ENCODE results near the gene NADSYN1.
"Not testable (repeated sequence)": the region's sequence is repeated elsewhere in the genome, so short reads cannot be mapped to it uniquely, and the experiment has no call there.

Gene NADSYN1

GRCh38 chr11:71518506-71519471, 65.8 kb downstream of the NADSYN1 start:
- H3K4me3 ChIP-seq (ENCODE audit: low read depth in 1 of 2, low read length in 2 of 2): no peak overlapping the region
- no peaks in the 10 kb centered on the region for H3K9me3 ChIP-seq (ENCODE audit: control insufficient read depth in 1 of 2, low read length in 2 of 2)
- no peak overlapping the region for H3K9ac ChIP-seq (ENCODE audit: low read depth in 1 of 2, low read length in 2 of 2)
- no peak overlapping the region for H3K27ac ChIP-seq (ENCODE audit: low read depth, low read length)
- no peaks in the 10 kb centered on the region for H3K27me3 ChIP-seq (ENCODE audit: control insufficient read depth in 1 of 2, insufficient read depth in 2 of 2, low read length in 2 of 2)
- H3K4me1 ChIP-seq (ENCODE audit: control insufficient read depth in 1 of 2, insufficient read depth in 2 of 2, low read length in 2 of 2): no peaks in the 10 kb centered on the region
- no peaks in the 10 kb centered on the region for H3K36me3 ChIP-seq (ENCODE audit: control insufficient read depth in 1 of 2, insufficient read depth in 2 of 2, low read length in 2 of 2)

GRCh38 chr11:71519546-71519945, 66.5 kb downstream of the NADSYN1 start:
- Histone ChIP-seq H3K27ac (ENCODE audit: low read depth, low read length) (no peak overlapping the region), H3K4me1 (ENCODE audit: control insufficient read depth in 1 of 2, insufficient read depth in 2 of 2, low read length in 2 of 2) (no peaks in the 10 kb centered on the region), H3K9me3 (ENCODE audit: control insufficient read depth in 1 of 2, low read length in 2 of 2) (no peaks in the 10 kb centered on the region), H3K9ac (ENCODE audit: low read depth in 1 of 2, low read length in 2 of 2) (no peak overlapping the region), H3K27me3 (ENCODE audit: control insufficient read depth in 1 of 2, insufficient read depth in 2 of 2, low read length in 2 of 2) (no peaks in the 10 kb centered on the region), H3K36me3 (ENCODE audit: control insufficient read depth in 1 of 2, insufficient read depth in 2 of 2, low read length in 2 of 2) (no peaks in the 10 kb centered on the region), H3K4me3 (ENCODE audit: low read depth in 1 of 2, low read length in 2 of 2) (no peak overlapping the region)

- no peaks in the 10 kb centered on the region for H3K9me3 ChIP-seq (ENCODE audit: control insufficient read depth in 1 of 2, low read length in 2 of 2)
- H3K4me1 ChIP-seq (ENCODE audit: control insufficient read depth in 1 of 2, insufficient read depth in 2 of 2, low read length in 2 of 2): no peaks in the 10 kb centered on the region
- no peaks in the 10 kb centered on the region for H3K27me3 ChIP-seq (ENCODE audit: control insufficient read depth in 1 of 2, insufficient read depth in 2 of 2, low read length in 2 of 2)
- no peak overlapping the region for H3K4me3 ChIP-seq (ENCODE audit: low read depth in 1 of 2, low read length in 2 of 2)
- H3K9ac ChIP-seq (ENCODE audit: low read depth in 1 of 2, low read length in 2 of 2): no peak overlapping the region
- no peaks in the 10 kb centered on the region for H3K36me3 ChIP-seq (ENCODE audit: control insufficient read depth in 1 of 2, insufficient read depth in 2 of 2, low read length in 2 of 2)
- H3K27ac ChIP-seq (ENCODE audit: low read depth, low read length): no peak overlapping the region
Measured at GRCh38 chr11:71525188-71525937, 72.4 kb downstream of the NADSYN1 start.

DNA sequence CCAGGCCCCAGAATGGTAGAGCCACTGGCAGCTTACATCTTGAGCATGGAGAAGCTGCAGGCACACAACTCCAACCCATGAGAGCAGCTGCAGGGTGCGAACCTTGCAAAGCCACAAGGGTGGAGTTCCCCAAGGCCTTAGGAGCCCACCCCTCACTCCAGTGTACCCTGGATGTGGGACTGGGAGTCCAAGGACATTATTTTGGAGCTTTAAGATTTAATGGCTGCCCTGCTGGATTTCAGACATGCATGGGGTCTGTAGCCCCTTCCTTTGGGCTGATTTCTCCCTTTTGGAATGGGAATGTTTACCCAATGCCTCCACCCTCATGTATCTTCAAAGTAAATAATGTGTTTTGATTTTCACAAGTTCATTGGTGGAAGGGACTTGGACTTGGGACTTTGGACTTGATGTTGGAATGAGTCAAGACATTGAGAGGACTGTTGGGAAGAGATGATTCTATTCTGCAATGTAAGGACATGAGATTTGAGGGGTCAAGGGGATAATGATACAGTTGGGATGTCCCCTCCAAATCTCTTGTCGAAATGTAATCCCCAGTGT, 73.0 kb downstream of the NADSYN1 start:
- Histone ChIP-seq H3K9ac (ENCODE audit: low read depth in 1 of 2, low read length in 2 of 2) (no peak overlapping the region), H3K27ac (ENCODE audit: low read depth, low read length) (no peak overlapping the region), H3K36me3 (ENCODE audit: control insufficient read depth in 1 of 2, insufficient read depth in 2 of 2, low read length in 2 of 2) (no peaks in the 10 kb centered on the region), H3K9me3 (ENCODE audit: control insufficient read depth in 1 of 2, low read length in 2 of 2) (no peaks in the 10 kb centered on the region), H3K27me3 (ENCODE audit: control insufficient read depth in 1 of 2, insufficient read depth in 2 of 2, low read length in 2 of 2) (no peaks in the 10 kb centered on the region), H3K4me3 (ENCODE audit: low read depth in 1 of 2, low read length in 2 of 2) (no peak overlapping the region), H3K4me1 (ENCODE audit: control insufficient read depth in 1 of 2, insufficient read depth in 2 of 2, low read length in 2 of 2) (no peaks in the 10 kb centered on the region)

DNA sequence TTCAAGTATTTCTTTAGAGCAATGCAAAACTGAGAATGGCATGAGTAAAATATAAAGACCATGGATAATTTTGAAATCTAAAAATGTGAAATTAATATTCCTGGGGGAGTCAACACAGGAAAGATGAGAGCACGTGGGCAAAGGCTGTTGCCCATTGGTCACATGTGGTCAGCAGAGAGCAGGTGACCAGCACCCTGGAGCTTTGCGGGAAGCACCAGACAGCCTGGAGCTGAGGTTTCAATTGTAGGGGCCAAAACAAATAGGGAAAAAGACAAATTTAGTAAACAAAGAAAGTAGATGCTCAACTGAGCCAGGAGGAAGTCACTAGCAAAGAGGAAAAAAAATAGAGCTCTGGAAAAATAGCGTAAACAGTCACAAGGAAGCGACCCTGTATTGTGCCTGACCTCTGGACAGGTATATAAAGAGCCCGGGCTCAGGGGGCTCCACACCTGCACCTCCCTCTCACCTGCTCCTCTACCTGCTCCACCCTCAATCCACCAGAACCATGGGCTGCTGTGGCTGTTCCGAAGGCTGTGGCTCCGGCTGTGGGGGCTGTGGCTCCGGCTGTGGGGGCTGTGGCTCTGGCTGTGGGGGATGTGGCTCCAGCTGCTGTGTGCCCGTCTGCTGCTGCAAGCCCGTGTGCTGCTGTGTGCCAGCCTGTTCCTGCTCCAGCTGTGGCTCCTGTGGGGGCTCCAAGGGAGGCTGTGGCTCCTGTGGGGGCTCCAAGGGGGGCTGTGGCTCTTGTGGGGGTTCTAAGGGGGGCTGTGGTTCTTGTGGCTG, 74.0 kb downstream of the NADSYN1 start, which contains the start of gene KRTAP5-7:
Gene KRTAP5-7, plus strand, starts transcription at position 472 of the 780 bp plus-strand sequence. Its CDS starts 34 bp downstream, at position 506.
- H3K27me3 ChIP-seq (ENCODE audit: control insufficient read depth in 1 of 2, insufficient read depth in 2 of 2, low read length in 2 of 2); H3K9me3 ChIP-seq (ENCODE audit: control insufficient read depth in 1 of 2, low read length in 2 of 2); H3K4me1 ChIP-seq (ENCODE audit: control insufficient read depth in 1 of 2, insufficient read depth in 2 of 2, low read length in 2 of 2); H3K4me3 ChIP-seq (ENCODE audit: low read depth in 1 of 2, low read length in 2 of 2); H3K36me3 ChIP-seq (ENCODE audit: control insufficient read depth in 1 of 2, insufficient read depth in 2 of 2, low read length in 2 of 2); H3K27ac ChIP-seq (ENCODE audit: low read depth, low read length); H3K9ac ChIP-seq (ENCODE audit: low read depth in 1 of 2, low read length in 2 of 2): not testable (repeated sequence)

GRCh38 chr11:71527576-71528210, 74.7 kb downstream of the NADSYN1 start:
- H3K36me3 ChIP-seq (ENCODE audit: control insufficient read depth in 1 of 2, insufficient read depth in 2 of 2, low read length in 2 of 2): no peaks in the 10 kb centered on the region
- no peaks in the 10 kb centered on the region for H3K27me3 ChIP-seq (ENCODE audit: control insufficient read depth in 1 of 2, insufficient read depth in 2 of 2, low read length in 2 of 2)
- no peak overlapping the region for H3K9ac ChIP-seq (ENCODE audit: low read depth in 1 of 2, low read length in 2 of 2)
- H3K9me3 ChIP-seq (ENCODE audit: control insufficient read depth in 1 of 2, low read length in 2 of 2): no peaks in the 10 kb centered on the region
- no peaks in the 10 kb centered on the region for H3K4me1 ChIP-seq (ENCODE audit: control insufficient read depth in 1 of 2, insufficient read depth in 2 of 2, low read length in 2 of 2)
- no peak overlapping the region for H3K27ac ChIP-seq (ENCODE audit: low read depth, low read length)
- H3K4me3 ChIP-seq (ENCODE audit: low read depth in 1 of 2, low read length in 2 of 2): no peak overlapping the region

DNA sequence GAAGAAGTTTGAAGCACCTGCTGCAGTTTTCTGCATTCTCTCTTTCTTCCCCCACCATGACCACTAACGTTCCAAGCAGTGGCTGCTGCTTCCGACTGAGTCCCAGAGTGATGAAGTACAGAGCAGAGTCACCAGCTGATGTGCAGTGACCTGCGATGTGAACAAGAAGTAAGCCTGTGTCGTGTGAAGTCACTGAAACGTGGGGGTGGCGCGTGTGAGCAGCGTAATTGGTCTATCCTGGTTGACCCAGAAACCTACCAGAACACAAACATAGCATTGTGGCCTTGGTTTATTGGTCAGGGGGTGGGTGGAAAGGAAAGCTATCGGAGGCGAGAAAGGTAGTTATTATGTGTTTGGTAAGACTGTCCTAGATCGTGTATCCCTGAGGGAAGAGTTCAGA, 77.6 kb downstream of the NADSYN1 start:
- H3K36me3 ChIP-seq (ENCODE audit: control insufficient read depth in 1 of 2, insufficient read depth in 2 of 2, low read length in 2 of 2): no peaks in the 10 kb centered on the region
- no peaks in the 10 kb centered on the region for H3K4me1 ChIP-seq (ENCODE audit: control insufficient read depth in 1 of 2, insufficient read depth in 2 of 2, low read length in 2 of 2)
- H3K4me3 ChIP-seq (ENCODE audit: low read depth in 1 of 2, low read length in 2 of 2): no peak overlapping the region
- no peak overlapping the region for H3K9ac ChIP-seq (ENCODE audit: low read depth in 1 of 2, low read length in 2 of 2)
- H3K27me3 ChIP-seq (ENCODE audit: control insufficient read depth in 1 of 2, insufficient read depth in 2 of 2, low read length in 2 of 2): no peaks in the 10 kb centered on the region
- H3K27ac ChIP-seq (ENCODE audit: low read depth, low read length): no peak overlapping the region
- H3K9me3 ChIP-seq (ENCODE audit: control insufficient read depth in 1 of 2, low read length in 2 of 2): no peaks in the 10 kb centered on the region

GRCh38 chr11:71532036-71532610, 79.1 kb downstream of the NADSYN1 start:
- H3K9ac ChIP-seq (ENCODE audit: low read depth in 1 of 2, low read length in 2 of 2): no peak overlapping the region
- no peak overlapping the region for H3K27ac ChIP-seq (ENCODE audit: low read depth, low read length)
- no peaks in the 10 kb centered on the region for H3K9me3 ChIP-seq (ENCODE audit: control insufficient read depth in 1 of 2, low read length in 2 of 2)
- H3K4me1 ChIP-seq (ENCODE audit: control insufficient read depth in 1 of 2, insufficient read depth in 2 of 2, low read length in 2 of 2): no peaks in the 10 kb centered on the region
- H3K27me3 ChIP-seq (ENCODE audit: control insufficient read depth in 1 of 2, insufficient read depth in 2 of 2, low read length in 2 of 2): no peaks in the 10 kb centered on the region
- H3K4me3 ChIP-seq (ENCODE audit: low read depth in 1 of 2, low read length in 2 of 2): no peak overlapping the region
- no peaks in the 10 kb centered on the region for H3K36me3 ChIP-seq (ENCODE audit: control insufficient read depth in 1 of 2, insufficient read depth in 2 of 2, low read length in 2 of 2)

All from duodenal mucosa (tissue), 2 donors.